Measurements from ENCODE around the gene ASPG.
"Not testable (repeated sequence)": the region's sequence is repeated elsewhere in the genome, so short reads cannot be mapped to it uniquely, and the experiment has no call there.

The ASPG gene

DNA sequence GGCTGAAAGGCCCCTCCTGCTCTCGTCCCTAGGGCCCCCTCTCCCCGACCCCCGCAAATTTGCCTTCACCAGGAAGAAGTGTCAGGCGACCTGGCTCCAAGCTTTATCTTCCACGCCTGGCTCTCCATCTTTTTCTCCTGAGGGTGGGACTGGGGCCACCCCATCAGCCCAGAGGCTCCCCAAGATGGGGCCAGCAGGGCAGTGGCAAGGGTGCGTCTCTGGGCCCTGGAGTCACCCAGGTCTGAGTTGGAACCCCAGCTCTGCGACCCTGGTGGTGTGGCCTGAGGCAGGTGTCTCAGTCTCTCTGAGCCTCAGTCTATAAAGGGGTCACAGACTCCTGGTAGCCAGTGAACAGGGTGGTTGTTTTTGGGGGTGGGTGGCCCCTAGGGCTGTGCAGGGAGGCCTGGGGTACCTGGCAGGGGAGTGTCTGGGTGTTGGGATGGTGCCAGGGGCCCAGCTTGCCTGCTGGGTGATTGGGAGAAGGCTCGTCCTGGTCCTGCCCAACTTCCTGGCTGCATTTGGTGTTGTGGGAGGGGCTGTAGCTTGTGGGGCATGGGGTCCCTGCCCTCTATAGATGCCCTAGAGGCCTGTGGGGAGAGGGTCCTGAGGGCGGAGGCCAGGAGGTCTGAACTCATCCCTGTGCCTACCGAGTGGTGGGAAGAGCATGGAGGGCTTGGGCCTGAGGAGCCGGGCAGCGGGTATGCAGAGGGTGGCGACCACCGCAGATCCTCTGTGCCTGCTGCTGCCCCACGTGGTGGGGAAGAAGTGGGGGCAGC, 60.5 kb downstream of the ASPG start:
- no peak for DNase-seq (ENCODE audit: low read depth in 4 of 4, low spot score in 1 of 4)

DNA sequence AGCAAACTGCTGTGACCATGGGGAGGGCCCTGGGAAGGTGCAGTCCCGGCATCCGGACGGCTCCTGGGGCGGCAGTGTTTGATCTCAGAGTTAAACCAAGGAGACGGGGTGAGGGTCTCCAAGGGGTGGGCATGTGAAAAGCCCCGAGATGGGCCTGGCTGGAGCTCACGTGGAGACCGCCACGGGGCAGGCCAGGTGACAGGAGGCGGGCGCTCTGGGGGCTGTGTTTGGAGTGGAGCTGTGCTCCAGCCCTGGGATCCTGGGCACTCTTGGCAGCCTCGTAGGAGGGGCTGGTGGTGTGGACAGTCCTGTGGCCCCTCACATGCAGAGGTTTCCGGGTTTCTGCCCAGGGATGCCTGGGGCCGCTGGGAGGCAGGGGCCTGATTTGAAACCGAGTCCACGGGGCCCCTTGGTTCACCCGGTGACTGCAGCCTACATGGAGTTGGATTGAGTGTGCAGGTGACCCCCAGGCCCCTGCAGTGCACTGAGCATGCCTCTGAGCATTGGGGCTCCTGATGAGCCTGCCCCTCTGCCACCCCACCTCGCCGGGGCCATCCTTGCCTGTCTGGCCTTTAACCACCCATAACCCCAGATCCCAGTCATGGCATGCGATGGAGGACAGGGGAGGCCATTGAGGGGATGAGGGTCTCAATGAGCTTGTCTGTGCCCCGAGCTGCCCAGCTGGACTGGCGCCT, 61.3 kb downstream of the ASPG start:
- DNase-seq (ENCODE audit: low read depth in 4 of 4, low spot score in 1 of 4) = no peak

DNA sequence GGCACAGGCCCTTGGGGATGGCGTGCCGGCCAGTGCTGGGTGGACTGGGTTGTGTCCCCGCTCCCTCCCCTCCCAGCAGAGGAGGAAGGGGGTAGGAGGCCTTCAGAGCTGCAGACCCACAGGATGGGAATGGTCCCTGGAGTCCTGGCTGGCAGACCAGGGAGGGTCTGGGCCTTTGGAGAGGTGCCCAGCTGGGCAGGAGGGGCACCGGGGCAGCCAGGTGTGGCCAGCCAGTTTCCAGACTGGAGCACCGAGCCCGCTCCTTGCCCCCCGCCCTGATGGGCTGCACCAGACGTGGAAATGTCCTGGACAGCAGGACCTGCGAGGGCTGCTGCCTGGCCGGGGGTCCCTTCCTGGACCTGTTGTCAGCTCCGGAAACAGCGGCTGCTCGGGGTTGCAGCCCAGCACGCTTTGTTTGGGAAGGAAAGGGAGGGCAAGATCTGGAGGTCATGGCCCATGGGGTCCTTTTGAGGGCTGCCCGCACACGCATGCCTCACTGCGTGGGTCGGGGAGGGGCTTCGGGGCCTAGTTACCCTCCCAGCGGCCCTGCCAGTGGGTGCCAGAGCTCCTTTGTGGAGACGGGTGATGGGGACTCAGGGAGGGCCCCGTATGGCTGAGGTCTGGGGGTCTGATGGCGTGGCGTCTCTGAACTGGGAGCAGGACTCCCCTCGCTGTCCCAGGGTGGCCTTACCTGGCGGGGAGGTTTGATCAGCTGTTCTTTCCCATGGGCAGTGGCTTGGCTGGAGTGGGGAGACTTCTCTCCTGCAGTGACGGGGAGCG, 62.0 kb downstream of the ASPG start:
- no peak for DNase-seq (ENCODE audit: low read depth in 4 of 4, low spot score in 1 of 4)

DNA sequence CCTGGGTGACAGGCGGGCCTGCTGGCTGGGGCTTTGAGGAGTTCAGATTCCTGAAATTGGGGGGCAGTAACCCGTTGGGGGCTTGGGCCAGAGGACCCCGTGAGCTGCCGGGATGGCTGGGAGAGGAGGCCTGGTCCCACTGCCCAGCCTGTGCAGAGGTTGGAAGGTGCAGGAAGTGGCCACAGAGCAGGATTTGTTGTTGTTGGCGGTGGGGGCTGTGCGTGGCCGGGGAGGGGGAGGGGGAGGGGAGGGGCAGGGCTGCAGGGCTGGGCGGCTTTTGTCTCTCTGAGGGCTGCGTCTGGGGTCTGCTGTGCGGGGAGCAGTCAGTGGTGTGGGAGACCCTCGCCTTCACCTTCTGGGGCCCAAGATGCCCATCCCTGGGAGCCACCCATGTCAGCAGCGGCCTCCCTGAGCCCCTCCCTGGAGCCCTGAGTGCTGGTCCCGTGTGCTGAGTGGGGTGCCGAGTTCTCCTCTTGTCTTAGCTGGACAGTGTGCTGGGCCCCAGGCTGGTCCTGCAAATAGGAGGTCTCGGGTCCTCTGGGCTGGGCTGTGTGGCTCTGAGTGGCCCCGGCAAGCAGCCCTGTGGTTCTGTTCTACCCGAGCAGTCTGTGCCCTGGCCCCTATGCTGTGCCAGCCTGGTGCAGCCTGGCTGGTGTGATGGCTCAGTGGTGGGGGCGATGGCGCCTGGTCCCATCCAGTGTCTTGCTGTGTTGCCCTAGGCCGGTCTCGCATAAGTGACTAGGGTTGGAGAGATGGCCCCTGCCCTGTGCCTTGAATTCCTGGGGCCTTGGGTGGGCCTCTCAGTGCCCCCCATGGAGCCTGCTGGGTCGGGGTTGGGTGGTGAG, 63.2 kb downstream of the ASPG start:
- DNase-seq (ENCODE audit: low read depth in 4 of 4, low spot score in 1 of 4) = no peak

DNA sequence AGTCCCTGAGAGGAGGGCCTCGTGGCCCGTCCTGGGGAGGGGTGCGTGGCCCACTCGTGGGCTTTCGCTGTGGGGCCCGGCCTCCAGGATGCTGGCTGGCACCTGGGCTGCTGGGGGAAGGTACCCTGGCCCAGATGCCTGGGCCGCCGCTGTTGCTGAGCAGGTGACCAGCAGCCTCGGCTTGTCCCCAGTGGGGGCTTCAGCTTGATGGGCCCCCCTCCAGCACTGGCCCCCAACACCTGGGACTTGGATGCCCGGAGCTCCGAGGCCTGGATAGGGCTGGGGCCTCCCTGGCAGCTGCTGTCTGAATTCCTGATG, 63.7 kb downstream of the ASPG start:
- no peak for DNase-seq (ENCODE audit: low read depth in 4 of 4, low spot score in 1 of 4)

DNA sequence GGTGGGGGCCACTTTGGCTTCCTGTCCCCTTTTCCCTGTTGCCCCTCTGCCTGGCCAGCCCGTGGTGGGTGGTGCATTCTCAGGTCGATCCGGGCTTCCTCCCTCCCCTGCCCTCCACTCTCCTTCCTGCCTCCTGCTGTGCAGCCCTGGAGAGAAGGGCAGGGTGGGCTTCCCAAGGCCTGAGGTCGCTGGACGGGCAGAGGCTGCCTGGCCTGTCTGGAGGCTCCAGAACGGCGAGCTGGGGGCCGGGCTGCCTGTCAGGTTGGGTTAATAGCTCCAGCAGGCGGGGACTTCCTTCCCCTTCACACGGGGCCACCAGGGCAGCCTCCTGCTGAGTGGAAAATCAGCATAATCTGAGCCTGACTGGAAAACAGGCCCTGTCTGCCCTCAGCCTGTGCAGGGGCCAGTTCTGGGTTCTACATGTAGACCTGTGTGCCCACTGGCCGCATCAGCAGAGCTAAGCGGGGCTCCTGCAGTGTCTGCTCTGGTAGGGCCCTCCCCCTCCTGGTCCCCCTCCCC, 64.2 kb downstream of the ASPG start:
- no peak for DNase-seq (ENCODE audit: low read depth in 4 of 4, low spot score in 1 of 4)

DNA sequence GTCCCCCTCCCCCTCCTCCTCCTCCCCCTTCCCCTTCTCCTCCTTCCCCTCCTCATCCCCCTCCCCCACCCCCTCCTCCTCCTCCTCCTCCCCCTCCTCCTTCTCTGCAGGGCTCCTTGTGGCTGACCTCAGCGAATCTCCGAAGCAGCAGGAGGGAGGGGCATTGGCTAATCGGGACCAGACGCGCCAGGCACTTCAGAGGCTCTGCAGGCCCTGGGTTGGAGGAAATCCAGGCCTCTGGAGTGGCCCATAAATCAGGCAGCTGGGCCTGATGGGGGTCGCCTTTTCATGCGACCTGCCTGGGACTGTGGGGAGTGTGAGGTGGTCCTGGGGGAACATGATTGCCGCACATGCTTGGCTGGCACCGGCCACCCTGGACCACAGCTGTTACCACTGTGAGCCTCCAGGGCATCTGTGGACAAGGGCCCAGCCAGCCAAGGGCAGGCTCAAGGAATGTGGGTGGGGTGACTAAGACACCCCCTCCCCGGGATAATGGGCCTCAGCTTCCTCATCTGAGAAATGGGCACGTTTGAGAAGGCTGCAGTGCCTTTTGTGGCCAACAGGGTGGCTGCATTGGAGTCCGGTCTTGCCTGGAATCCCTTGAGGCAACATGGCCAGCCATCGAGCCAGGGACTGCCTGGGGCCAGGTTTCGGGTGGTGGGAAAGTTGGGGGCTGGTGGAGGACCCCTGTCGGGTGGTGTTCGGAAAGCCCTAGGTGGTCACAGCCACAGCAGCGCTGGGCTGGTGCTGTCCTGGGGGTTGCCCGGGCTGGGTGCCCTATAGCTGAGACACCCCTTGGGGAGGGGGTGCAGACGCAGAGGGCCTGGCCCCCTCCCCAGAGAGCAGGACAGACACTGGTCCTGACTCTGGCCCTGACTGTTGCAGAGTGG, 64.9 kb downstream of the ASPG start:
- DNase-seq (ENCODE audit: low read depth in 4 of 4, low spot score in 1 of 4) = no peak

DNA sequence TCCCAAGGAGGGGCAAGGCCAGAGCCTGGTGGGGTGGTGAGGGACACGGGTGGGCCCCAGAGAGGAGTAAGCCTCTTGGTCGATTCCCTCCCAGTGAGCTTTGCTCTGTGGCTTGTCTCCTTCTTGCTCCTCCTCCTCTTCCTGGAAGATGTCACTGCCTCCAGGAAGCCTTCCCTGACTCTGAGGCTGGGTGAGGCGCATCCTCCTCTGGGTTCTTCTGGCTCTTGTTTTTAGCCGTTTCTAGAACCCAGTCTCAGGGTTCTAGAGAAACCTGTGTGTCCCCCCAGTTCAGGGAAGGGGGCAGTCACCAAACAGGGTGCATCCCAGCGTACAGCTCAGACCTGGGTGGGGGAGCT, 65.5 kb downstream of the ASPG start:
- no peak for DNase-seq (ENCODE audit: low read depth in 4 of 4, low spot score in 1 of 4)

DNA sequence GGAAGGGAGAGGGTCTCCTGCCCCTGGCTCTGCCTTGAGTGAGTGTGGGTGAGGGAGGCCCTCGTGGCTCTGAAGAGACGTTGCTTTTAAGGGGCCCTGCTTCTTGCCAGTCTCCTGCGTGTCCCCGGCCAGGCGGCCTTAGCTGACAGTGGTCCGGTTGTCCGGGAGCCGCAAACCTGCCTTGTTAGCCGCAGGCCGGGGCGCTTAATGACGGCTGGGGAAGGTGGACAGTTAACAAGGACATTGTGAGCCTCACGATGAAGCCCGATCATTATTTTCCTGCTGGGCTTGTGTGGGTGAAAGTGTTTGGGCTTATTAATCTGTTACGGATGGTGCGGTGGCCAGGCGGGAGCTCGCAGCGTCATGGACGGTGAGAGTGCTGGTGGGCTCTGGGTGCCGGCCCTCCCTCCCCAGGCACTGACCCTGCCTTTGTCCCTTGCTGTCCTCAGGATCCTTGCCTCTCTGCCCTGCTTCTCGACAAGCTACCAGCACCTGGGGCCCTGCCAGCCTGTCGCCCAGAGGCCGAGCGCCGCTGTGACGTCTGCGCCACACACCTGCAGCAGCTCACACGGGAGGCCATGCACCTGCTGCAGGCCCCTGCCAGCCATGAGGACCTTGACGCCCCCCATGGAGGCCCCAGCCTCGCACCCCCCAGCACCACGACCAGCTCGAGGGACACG, 66.2 kb downstream of the ASPG start:
- no peak for DNase-seq (ENCODE audit: low read depth in 4 of 4, low spot score in 1 of 4)

DNA sequence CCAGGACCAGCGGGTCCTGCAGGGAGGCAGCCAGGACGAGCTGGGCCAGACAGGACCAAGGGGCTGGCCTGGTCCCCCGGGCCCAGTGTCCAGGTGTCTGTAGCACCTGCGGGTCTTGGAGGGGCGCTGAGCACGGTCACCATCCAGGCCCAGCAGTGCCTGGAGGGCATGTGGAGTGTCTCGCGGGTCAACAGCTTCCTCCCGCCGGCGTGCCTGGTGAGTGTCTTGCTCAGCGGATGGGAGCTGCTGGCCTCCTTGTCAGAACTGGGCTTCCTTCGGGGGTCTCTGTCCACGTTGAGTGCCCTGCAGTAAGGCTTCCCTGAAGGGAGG, 66.7 kb downstream of the ASPG start:
- no peak for DNase-seq (ENCODE audit: low read depth in 4 of 4, low spot score in 1 of 4)

DNA sequence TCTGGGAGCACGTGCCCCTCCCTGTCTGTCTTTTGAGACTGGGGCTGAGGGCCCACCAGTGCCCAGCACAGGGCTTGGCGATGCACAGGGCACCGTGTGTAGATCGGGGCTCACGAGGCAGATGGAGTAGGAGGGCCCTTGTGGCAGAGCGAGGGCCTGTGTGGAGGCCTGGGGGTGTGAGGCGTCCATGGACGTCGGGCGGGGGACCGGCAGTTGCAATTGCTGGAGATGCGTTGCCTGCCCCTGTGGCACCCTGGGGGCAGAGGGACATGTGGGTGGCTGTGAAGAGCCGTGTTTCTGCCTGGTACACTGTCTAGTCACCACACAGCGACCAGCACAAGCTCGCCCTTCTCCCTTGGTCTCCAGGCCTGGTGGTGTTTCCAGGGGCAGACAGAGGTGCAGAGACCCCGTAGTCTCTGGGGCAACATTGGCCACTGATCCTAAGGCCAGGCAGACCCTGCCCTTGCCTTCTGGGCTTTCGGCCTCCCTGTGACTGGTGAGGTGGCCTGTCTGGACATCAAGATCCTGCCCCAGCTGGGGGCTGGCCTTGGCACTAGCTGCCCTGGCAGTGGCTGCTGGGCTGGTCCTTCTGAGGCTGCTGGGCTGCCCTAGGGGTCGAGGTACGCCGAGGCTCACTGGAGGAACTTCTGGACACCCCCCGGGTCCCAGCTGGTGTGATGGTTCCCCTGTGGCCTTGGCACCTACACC, 67.3 kb downstream of the ASPG start:
- DNase-seq (ENCODE audit: low read depth in 4 of 4, low spot score in 1 of 4) = no peak

DNA sequence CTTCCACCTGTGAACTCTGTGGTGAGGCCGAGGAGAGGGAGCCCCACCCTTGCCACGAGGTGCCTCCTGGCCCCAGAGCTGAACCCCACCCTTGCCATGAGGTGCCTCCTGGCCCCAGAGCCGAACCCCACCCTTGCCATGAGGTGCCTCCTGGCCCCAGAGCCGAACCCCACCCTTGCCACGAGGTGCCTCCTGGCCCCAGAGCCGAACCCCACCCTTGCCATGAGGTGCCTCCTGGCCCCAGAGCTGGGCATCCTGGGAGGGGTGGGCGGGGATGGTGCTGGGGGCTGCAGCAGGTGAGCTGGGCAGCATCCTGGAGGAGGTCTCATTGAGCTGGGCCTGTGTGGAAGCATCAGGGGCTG, 67.9 kb downstream of the ASPG start:
- DNase-seq (ENCODE audit: low read depth in 4 of 4, low spot score in 1 of 4) = not testable (repeated sequence)

DNA sequence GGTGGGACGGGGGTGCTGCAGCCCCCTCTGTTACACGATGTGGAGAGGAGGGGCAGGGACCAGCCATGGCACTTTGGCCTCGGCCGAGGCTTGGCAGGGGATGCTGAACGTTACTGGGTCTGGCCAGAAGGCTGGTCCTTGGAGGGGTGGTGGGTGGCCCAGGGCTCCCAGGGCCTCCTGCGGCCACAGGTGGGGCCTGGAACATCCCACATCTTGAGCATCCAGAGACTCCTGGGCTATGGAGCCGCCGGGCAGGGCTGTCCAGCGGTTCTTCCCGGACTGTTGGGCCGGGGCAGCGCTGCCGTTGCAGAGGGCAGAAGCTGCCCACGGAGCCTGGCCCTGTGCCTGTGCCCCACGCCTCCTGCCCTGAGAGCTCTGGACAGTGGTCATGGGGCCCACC, 68.7 kb downstream of the ASPG start:
- no peak for DNase-seq (ENCODE audit: low read depth in 4 of 4, low spot score in 1 of 4)

DNA sequence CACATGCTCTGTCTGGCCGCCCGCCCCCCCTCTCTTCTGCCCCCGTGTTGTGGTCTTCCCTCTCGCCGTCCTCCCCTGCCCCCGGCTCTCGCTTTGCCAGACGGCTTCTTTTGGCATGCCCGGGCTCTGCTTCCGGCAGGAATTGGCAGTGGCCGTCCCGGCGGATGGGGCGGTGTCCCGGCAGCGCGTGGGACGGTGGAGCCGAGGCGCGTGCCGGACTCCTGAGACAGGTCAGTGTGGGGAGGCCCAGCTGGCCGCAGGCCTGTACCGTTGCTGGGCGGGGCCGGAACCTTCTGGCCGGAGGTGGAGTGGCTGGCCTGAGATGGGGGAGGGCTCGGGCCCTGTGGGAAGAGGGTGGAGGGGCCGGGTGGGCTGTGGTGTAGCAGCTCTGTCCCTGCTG, 70.0 kb downstream of the ASPG start:
- DNase-seq (ENCODE audit: low read depth in 4 of 4, low spot score in 1 of 4) = no peak

DNA sequence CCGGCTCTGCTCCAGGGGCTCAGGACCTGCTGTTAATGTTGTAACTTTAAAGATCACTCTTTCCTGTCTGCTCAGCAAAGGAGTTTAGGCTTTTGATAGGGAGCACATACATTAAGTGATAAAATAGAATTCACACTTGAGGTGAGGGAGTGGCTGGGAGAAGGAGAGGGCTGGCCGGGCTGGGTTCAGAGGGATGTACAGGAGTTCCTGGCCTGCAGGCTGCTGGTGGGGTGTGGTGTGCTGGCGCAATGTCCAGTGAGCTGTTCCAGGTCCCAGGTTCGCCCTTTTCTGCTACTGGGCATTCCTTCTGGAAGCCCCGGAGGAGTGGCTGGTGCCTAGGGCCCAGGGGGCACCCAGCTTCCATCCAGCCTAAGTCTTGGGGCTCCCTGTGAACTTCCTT, 70.6 kb downstream of the ASPG start:
- DNase-seq (ENCODE audit: low read depth in 4 of 4, low spot score in 1 of 4) = no peak

DNA sequence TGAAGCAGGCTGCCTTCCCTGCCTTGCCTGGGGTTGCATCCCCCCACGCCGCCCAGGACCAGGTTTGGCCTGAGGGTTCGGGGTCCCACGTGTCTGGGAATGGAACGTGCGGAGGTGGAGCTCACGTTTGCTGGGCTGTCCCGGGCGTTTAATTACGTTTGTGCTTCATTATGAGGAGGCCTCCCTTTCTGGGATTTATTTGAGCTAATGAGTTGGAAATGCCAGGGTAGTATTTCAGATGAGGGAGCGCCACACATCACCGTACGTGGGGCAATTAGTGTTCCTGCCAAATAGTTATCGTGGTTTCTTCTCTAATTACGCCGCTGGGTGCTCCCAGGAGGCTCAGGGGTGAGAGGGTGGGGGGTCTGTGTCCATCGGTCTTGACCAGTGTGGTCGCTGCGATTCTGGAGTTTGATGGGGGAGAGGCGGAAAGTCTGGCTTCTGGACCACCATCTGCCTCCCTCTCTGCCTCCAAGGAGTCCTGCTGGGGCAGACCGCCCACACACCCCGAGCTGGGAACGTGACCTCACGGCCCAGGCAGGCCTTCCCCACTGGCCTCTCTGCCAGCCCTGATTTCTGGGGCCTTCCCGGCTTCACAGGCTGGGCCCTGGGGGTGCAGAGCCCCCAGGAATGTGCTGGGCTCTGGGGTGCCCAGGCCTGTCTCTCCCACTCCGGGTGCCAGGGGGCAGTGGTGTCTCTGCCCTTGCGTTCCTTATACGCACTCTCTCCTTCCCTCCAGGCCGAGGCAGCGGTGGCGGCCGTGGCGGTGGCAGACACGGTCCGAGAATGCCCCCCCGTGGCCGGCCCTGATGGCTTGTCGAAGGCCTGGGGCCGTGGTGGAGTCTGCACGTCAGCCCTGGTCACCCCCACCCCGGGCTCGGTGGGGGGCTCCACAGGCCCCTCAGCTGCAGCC, 71.8 kb downstream of the ASPG start:
- no peak for DNase-seq (ENCODE audit: low read depth in 4 of 4, low spot score in 1 of 4)

DNA sequence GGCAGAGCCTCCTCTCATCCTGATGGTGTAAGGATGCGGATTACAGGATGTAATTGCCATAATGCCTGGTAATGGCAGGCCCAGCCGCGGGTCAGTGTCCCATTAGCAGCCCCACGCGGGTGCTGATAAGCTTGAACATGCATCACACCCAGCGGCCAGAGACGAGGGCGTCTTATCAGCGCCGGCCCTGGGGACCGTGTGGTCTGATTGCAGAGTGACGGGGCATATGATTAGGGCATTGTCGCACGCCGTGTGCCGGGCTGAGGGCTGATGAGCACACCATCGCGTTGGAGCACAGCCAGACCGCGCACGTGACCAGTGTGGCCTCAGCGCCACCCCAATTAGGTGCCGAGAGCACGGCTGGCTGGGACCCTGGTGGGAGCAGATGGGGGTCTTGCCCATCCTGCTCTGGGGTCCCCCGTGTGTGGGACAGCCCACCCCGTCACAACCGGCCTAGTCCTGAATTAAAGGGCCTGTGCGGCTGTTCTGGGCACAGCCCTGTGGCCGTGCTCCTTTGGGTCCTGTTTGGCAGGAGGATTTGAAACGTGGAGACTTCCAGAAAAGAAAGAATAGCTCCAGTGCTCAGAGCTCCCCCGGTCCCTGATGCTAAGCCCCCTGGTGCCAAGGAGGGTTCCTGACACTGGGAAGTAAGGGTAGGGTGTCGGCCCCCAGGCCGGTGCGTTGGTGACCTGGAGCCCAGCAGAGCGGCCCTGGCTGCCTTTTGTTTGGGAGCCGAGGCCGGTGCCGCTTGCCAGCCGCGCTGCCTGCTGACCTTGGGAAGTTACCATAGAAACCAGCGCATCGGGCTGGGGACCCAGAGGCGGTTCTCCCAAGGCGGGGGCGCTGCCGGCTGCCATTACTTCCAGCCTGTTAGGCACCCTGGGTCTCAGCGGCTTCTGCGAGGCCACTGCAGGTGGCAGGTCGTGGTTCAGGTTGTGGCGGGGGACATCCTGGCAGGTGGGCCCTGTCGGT, 73.6 kb downstream of the ASPG start:
- no peak for DNase-seq (ENCODE audit: low read depth in 4 of 4, low spot score in 1 of 4)
